HG02840 (cell line): ENCODE results near the gene CCNI2.

ENCODE experiments used
- ATAC-seq: cut with Tn5 transposase; IDR thresholded peaks from one replicate; pipeline ENCODE4 v1.9.1; 2021; ENCODE audit warnings: mild to moderate bottlenecking, moderate library complexity, moderate number of reproducible peaks; ENCODE audit not compliant: unreplicated experiment, low FRiP score

CCNI2 gene

GRCh38 chr5:132749506-132749905 is 2.3 kb downstream of the CCNI2 start:
- no peak for ATAC-seq

DNA sequence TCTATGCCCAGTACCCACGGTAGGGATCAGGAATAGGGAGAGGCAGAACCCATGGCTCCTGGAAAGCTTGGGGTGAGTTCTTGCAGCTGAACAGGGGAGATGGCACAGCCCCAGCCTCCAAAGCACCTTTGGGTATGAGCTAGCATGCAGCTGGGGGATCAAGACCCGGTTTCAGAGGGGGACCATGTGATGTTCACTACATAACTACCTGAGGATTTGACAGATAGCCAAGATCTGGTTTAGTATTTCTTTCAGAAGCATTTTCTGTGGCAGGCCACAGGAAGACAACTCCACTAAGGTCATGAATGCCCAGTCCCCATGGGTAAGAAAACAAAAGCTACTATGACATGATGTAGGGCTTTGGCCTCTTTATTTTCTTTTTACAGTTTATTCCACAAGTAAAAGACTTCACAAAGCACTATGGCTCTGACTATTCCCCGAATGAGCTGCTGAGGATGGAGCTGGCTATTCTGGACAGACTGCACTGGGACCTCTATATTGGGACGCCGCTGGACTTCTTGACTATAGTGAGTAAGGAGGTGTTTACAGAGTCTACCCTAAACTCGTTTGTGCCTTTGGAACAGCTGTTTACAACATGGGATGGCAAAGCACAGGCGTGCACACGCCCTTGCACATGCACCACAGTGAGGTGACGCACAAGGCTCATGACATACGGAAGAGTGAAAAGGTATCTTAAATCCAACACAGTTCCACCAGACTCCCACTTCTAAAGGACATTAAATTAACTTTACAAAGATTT is 3.4 kb downstream of the CCNI2 start:
- ATAC-seq: no peak

DNA sequence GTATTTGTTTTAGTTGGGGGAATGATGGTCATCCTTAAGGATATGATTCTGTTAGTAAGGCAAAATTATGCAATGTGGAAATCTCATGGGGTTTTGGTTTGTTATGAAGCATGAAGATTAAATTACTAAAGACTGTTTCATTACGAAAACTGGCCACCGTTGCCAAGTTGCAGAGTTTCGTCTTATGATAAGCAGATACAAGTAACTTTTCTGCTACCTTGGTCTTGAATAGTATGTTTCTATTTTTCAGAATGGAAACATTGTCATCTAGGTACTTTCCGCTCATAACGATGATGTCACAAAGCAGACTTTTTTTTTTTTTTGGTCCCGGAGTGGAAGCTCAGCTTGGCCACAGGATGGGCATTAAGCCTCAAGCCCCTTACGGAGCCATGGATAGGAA is 4.2 kb downstream of the CCNI2 start:
- ATAC-seq: peak; percentile 35

- ATAC-seq: no peak
Measured at GRCh38 chr5:132751971-132752580, 4.8 kb downstream of the CCNI2 start.

DNA sequence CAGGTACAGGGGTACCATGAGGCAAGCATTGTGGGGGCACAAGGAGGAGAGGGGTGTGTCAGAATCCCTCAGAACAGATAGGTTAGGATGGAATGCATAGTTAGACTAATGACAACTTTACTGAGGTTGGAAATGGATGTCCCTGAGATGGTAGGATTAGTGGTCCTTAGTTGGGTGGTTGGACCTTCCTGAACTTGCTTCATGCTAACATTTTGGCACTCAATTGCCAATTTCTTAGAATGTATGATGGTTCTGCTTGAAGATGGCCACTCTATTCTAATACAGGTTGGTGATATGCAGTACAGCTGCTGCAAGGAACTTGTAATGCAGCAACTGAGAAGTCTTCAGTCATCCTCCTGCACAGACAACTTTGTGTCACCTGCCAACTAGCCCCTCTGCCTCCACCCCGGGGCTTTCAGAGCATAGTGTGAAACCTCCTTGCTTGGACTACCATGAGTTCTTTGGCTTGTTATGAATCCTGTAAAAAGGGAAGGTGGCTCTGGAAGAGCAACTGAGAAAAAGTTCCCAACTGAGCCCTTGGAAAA is 5.4 kb downstream of the CCNI2 start:
- ATAC-seq: no peak

- no peak for ATAC-seq
Measured at GRCh38 chr5:132753135-132753987, 6.1 kb downstream of the CCNI2 start.

DNA sequence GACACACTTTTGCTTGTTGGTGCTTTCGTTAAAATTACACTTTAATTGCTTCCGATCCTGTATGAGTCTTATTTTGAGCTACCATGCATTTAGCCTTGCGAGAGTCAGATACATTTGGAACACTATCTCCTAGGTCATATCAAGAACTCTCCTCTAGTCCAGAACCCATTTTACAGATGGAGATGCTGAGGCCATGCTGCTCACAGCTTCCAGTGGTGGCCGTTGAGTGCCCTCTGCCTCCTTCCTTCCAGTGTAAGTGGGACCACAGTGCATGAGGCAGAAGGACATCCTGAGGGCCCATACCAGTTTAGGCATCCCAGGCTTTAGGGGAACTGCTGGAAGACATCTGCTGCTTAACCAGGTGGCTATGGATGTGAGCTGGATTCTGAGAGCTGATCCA is 6.9 kb downstream of the CCNI2 start:
- no peak for ATAC-seq

- no peak for ATAC-seq
Measured at GRCh38 chr5:132754947-132755346, 7.7 kb downstream of the CCNI2 start.

DNA sequence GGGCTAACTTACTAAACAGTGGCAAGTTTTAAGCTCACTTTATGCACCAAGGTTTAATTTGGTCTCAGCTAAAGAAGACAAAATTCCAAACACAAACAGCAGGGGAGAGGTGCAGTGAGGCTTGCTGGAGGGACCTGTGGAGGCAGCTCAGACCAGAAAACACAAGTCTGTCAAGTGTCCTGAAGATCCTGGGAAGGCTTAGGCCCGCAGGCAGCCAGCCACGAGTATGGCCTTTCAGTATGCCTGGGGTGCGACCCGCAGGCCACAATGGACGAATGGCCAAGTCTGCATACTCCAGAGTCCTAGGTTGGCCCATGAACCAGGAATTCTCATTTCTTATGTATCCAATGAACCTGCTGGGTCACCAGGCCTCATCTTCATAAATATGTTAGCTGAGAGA is 9.3 kb downstream of the CCNI2 start:
- ATAC-seq: no peak

DNA sequence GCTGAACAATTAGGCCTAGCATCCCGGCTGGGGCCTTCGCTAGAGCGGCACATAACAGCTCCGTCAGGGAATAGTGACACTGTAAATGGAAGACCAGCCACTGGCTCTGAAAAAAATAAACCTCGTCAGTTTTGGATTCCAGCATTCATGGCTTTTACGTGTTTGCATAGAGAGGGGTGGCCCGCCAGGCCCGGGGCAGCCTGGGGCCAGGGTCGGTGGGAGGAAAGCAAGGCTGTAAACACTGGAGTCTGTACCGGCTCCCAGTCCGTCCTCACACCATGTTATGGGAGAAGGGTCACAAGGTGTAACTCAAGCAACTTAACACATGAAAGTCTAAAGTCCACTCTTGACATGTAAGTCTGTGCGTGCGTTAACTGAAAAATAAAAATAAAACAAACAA is 11.2 kb downstream of the CCNI2 start:
- ATAC-seq: no peak

- no peak for ATAC-seq
Measured at GRCh38 chr5:132759114-132760048, 12.2 kb downstream of the CCNI2 start.

- ATAC-seq: no peak
Measured at GRCh38 chr5:132760049-132760420, 12.8 kb downstream of the CCNI2 start.

- ATAC-seq: no peak
Measured at GRCh38 chr5:132760601-132761317, 13.5 kb downstream of the CCNI2 start.

DNA sequence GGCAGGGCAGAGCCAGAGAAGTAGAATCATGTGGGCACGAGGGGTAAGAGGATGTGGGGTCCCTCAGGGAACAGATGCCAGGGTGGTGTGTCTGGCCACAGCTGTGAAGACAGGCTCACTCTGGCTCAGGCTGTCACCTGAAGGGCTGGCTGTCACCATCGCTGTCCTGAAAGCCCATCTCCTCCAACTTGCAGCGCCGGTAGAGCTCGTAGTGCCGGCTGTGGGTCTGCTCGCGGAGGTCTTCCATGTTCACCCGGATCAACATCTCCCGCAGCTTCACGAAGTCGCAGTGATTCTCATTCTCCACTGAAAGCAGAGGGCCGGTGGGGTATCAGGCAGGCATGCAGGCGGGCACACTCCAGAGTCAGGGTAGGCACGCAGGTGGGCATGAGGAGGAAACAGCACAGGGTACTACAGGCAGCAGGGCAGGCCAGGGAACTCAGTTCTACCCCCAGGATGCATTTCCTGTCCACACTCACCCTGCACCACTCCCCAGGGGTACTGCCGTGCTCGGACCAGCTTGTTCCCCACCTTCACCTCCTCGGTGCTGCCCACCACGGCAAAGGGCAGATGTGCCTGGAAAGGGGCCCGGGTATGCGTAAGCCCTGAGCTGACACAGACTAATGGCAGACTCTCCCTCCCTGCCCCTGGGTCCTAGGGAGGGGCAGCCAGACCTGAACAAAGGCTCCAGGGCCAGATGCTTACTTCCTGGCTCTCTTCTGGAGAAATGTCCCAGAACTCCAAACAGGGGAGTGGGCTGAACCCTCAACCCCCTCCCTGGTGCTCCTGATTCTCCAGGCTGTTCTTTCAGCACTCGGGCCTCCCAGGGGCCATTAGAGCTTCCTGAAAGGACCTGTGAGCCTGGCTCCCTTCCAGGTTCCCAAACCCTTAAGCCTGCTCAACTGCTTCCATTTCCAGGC is 14.4 kb downstream of the CCNI2 start:
- ATAC-seq: no peak

DNA sequence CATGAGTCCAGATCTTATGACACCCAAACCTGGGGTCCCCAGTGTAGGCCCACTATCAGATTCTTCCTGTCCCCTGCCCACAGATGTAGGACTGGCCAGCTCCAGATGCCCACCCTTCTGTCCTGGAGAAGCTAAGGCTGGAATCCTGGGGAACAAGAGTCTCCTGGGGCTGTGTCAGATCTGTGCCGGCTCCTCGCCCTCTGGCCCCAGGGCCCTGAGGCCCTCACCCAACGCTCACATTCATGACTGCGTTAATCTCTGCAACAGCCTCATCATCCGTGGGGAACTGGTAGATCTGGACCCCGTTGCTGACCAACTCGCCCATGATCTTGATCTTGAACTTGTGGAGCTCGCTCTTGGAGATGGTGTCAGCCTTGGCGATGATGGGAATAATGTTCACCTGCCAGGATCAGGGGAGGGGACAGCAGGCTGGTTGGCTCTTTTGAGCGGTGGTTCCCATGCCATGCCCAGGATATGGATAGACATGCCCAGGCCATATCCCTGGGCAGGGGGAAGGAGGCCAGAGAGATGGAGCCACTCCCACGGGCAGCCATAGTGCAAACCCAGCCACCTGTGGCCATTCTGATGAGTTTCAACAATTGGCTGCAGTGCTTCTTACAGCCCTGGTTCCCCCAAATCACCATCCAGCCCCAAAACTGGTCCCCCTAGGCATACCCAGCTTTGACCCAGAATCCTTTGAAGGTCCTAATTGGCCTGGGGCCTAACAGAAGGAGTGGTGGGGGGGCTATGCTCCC is 15.2 kb downstream of the CCNI2 start:
- ATAC-seq: no peak

GRCh38 chr5:132763181-132764036 is 16.2 kb downstream of the CCNI2 start:
- no peak for ATAC-seq

GRCh38 chr5:132764051-132764450 is 16.8 kb downstream of the CCNI2 start:
- ATAC-seq: no peak
